GM20431 (cell line): ENCODE measurements around the gene ACAT1.
"Not testable (repeated sequence)": the region's sequence is repeated elsewhere in the genome, so short reads cannot be mapped to it uniquely, and the experiment has no call there.

Experiments used
- in situ Hi-C: fragments of 300-500 bp; cut with MseI, MboI; formaldehyde crosslinking; loops from one replicate; pipeline ENCODE4 v1.15.0; 2020; ENCODE audit warnings: low sequenced_read_pairs; ENCODE audit not compliant: unreplicated experiment

Gene ACAT1

DNA sequence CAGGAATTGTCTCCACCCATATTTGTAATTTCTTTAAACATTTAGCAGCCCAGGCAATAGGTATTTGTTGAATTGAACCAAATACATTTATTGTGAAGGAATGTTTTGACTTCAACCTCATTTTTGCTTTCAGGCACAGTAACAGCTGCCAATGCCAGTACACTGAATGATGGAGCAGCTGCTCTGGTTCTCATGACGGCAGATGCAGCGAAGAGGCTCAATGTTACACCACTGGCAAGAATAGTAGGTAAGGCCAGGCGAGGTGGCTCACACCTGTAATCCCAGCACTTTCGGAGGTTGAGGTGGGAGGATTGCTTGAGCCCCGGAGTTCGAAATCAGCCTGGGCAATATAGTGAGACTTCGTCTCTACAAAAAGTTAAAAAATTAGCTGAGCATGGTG is 20.9 kb downstream of the ACAT1 start:
- in situ Hi-C loops, result no loop called here

DNA sequence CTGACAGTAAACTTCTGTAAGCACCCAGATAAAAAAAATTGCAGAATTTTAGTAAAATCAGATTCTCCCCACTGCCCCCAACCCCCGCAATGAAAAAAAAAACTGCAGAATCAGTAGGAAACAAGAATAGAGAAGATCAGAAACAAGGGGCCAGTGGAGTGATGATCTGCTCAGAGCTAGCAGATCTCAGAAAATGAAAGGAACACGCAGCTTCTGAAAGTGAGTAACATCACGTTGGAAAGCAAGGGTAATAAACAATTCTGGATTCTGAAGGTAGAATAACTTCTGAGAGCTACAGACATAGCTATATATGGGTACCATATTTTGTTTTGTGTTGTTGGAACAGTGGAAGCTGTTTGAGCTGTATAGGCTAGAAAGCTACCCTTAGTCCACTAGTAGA is 23.2 kb downstream of the ACAT1 start:
- in situ Hi-C loops, result no loop called here

DNA sequence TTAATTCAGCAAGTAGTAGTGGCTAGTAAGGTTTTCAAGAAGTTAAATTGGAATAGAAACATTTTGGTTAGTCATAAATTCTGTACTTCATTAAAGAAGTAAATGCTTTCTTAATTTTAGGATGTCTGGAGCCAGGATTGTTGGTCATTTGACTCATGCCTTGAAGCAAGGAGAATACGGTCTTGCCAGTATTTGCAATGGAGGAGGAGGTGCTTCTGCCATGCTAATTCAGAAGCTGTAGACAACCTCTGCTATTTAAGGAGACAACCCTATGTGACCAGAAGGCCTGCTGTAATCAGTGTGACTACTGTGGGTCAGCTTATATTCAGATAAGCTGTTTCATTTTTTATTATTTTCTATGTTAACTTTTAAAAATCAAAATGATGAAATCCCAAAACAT is 25.8 kb downstream of the ACAT1 start:
- in situ Hi-C loops, result no loop called here

DNA sequence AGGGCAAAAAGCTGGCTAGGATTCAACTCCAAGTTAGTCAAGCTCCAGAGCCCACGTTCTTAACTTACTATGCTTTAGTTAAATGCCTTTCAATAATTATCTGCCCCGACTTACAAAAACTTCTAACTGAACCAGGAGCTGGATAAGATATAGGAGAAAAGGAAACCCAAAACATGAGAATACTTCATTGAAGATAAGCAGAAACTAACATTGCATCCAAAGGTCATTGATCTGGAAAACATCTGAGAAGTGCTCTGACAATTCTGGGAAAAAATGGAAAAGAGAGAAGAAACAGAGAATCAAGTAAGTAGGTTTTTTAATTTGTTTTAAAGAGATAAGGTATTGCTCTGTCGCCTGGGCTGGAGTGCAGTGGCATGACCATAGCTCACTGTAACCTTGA is 27.2 kb downstream of the ACAT1 start:
- in situ Hi-C loops, result no loop called here

DNA sequence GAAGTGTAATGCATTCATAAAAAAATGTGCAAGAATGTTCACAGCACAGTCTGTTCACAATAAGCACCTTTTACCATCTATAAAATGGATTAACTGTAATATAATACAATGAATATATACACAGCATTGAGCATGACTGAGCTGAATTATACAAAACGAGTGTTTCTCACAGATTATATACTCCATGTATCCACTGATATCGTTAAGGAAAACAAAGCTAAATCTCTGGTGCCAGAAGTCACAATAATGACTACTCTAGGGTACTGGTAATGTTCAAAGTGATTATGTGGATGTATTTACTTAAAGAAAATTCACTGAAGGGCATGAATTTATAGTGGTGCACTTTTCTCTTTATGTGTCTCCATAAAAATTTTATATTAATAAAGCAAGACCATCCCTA is 33.2 kb downstream of the ACAT1 start:
- in situ Hi-C loops, result no loop called here

DNA sequence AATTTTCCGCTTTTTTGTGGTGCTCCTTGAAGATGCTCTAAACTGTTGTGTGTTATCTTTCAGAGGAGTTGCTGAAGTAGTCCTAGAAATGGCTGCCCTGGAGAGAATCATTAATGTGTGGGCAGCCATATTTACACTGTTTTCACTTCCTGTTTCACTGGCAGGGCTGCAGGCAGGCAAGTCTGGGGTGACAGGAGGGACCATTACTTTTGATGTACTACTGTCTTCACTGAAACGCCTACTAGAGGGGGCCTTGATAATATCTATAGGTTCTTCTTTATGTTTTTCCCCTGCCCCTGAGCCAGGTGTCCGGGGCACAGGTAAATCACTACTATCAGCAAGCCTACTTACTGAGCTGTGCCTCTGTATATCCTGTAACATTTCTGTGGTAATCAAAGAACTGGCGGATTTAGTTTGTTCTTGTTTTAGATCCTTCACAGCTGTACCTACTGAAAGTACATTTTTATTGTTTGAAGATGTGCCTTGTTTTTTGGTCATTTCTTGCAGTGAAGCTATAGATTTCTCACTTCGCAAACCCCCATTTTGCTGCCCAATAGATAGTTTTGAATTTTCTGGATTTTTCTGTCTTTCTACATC is 39.7 kb downstream of the ACAT1 start:
- in situ Hi-C loops, result no loop called here

DNA sequence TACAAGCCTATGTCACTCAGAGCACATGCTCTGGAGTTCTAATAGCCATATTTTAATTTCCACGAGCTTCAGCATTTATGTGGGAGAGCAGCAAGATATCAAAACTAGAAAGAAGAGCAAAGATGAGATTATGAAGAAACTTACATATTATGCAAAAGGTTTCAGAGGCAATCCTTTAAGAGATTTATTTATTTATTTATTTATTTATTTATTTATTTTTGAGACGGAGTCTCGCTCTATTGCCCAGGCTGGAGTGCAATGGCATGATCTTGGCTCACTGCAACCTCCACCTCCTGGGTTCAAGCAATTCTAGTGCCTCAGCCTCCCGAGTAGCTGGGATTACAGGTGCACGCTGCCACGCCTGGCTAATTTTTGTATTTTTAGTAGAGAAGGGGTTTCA is 41.5 kb downstream of the ACAT1 start:
- in situ Hi-C loops, result not testable (repeated sequence)

DNA sequence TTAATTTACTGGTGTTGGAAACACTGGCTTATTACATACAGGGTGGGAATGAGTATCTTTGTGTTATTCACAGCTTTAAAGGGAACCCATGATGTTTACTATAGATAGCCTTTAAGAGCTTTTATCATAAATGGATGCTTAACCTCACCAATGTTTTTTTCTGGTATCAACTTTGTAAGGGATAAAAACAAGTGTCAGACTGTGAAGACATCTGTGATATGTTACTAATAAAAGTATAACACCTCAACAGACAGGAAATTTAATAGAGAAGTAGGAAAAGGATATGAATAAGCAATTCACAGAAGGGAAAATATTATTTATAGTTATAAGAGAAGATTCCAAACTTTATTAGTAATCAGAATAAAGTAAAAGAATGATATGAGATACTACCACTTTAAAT is 46.3 kb downstream of the ACAT1 start:
- in situ Hi-C loops, result no loop called here

DNA sequence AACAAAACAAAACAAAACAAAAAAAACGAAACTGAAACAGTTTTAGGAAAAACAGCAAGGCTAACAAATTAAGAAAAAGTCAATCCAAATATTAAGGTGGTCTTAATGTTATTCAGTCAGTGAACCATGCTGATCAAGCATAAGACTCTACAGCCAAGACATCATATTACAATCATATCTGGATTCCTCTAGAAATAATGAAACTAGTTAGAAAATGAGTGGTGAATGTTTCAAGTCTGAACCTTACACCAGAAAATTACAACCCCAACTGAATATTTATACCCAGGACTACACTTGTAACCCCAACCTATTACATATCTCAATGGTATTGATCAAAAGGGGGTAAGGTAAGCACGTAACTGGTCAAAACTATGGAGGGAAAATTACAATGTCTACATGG is 48.8 kb downstream of the ACAT1 start:
- in situ Hi-C loops, result no loop called here

DNA sequence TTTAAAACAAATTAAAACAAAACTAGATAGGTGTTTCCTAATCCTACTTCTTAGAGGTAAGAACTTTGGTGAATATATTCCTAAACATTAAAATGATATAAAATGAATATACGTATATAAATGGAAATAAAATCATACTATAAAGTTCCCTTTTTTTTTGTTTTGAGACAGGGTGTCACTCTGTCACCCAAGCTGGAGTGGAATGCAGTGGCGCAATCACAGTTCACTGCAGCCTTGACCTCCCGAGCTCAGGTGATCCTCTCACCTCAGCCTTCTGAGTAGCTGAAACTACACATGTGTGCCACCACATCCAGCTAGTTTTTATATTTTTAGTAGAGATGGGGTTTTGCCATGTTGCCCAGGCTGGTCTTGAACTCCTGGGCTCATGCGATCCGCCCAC is 56.2 kb downstream of the ACAT1 start:
- in situ Hi-C loops, result no loop called here

DNA sequence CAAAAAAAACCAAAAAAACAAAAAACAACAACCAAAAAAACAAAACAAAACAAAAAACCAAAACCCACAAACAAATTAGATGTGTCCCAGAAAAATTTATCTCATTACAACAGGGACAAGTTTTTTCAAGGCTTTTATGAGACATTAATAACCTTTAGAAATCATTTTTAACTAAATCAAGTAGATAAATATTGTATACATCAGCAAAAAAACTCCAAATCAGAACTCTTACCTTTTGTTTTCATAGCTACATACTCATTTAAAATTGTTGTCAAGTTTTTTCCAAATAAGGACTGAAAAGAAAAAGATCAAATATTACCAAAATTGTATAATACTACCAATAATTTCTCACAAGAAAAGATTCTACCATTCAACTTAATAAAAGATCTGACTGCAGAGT is 72.4 kb downstream of the ACAT1 start:
- in situ Hi-C loops, result no loop called here

DNA sequence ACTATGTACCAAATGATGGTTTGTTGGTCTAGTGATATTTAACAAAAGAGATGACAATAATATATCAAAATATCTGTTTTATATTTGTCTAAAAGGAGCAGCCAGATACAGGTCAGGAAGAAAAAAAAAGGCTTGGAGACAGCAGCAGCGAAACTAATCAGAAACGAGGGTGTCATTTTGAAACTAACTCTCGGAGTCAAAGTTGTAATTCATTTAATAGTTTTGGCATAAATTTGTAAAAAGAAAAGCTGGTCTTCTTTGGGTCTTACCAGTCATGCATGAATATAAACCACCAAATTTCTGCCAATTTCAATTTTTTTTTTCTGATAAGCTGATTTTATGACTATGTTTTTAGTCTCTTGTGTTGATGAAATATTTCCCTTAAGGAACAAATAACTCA is 75.5 kb downstream of the ACAT1 start:
- in situ Hi-C loops, result no loop called here
